HG03432 (cell line): ENCODE data around the gene PRKAR1B.
"Not testable (repeated sequence)": the region's sequence is repeated elsewhere in the genome, so short reads cannot be mapped to it uniquely, and the experiment has no call there.

Experiments
- ATAC-seq: cut with Tn5 transposase; IDR thresholded peaks from one replicate; pipeline ENCODE4 v1.9.1; 2021; ENCODE audit warnings: mild to moderate bottlenecking, moderate library complexity; ENCODE audit not compliant: unreplicated experiment

Gene PRKAR1B

DNA sequence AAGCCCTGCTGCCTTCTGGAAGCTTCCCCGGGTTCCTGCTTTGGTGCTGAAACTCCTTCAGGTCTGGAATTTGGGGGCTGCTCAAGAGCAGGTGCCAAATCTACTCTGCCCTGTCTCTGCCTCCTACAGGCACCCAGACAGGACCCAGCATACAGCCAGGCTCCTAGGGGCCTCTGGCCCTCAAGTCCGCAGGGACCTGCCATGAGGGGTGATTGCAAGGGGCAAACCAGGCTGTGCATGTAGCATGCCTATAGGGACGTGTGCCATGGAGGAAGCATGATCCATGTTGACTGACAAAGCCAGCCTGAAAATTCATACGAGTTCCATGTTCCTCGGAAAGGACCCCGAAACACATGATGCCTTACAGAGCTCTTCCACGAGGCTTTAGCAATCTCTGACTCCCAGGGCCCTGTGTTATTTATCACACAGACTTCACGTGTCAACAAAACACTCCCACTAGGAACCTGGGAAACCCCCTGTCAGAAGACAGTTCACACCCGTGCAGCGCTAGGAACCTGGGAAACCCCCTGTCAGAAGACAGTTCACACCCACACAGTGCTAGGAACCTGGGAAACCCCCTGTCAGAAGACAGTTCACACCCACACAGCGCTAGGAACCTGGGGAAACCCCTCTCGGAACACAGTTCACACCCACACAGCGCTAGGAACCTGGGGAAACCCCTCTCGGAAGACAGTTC, 75.9 kb downstream of the PRKAR1B start:
- no peak for ATAC-seq

DNA sequence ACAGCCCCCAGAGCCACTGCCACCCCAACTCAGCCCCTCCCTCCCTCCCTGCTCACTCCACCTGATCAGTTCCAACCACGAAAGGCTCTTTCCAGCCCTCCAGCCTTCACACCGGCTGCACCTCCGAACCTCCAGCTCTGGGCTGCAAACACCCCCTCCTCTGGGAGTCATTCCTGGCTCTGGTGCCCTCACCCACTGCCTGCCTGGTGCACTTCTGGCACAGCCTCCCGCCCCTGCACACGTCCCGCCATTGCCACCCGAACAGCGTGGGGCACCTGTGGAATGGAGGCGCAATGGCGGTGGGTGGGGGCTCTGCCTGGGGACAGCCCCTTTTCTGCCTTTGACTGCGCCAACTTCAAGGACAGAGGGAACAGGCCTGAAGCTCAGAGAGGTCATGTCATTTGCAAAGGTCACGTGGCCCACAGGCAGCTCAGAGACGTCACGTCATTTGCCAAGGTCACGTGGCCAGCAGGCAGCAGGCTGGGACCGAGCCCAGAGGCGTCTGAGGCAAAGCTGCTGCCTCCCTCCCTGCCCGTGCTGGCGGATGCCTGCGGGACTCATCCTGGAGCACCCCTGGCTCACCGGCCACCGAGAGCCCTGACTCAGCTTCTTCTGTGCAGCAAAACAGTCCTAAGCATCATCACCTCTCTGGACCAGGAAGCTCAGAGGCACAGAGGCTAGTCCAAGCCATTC, 76.6 kb downstream of the PRKAR1B start:
- no peak for ATAC-seq

DNA sequence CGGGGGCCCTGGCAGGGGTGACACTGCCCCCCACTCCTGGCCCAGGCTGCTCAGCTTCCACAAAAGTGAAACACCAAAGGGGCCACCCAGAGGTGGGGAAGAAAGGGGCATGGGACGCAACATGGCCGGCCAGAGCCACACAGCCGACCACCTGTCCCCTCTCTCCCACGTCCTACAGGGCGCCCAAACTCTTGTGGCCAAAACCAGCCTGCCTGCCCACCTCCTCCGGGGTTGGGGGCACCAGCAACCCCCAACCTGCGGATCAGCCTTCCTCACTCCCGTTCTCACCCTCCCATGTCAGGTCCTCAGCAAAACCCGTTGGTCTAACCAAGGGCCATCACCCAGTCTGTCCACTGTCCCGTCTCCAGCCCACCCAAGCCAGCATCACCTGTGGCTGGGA, 80.1 kb downstream of the PRKAR1B start:
- ATAC-seq = no peak

DNA sequence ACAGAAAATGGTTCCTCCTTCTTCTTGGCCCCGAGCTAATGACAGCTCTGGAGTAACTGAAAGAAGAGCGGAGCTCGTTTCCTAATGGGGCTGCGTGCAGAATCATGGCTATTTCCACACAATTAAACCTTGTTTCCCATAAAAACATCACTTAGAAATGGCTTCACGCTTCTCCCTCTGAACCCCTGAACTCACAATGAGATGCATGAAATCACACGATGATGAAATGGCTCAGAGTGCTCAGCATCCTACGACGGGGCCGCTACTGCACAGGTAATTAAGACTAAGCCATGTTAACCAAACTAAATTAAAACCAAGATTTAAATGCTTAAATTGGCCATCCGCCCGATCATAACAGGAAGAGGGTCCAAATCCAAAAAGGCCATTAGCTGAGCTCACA, 80.6 kb downstream of the PRKAR1B start:
- no peak for ATAC-seq

GRCh38 chr7:645606-646005, 81.5 kb downstream of the PRKAR1B start:
- no peak for ATAC-seq

- ATAC-seq = no peak
Observed at GRCh38 chr7:644381-645305, 82.4 kb downstream of the PRKAR1B start.

DNA sequence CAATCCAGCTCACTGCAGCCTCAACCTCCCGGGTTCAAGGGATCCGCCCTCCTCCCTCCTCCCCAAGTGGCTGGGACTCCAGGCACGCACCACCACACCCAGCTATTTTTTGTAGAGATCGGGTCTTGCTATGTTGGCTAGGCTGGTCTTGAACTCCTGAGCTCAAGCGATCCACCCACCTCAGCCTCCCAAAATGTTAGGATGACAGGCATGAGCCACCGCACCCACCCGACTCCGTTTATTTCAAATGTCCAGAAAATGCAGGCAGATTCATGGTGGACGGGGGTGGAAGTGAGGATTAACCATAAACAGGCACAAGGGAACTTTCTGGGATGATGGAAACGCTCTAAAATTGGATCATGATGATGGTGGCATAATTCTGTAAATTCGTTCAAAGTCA, 85.1 kb downstream of the PRKAR1B start:
- no peak for ATAC-seq

DNA sequence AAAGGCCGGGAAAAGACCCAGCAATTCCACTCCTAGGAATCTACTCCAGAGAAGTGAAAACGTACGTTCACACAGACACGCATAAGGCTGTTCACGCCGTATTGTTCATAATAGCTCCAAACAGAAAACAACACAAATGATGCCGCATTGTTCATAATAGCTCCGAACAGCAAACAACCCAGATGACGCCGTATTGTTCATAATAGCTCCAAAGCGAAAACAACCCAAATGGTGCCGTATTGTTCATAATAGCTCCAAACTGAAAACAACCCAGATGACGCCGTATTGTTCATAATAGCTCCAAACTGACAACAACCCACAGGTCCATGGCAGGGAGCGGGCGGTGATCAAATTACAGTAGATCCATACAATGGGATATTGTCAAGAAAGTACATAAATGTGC, 85.8 kb downstream of the PRKAR1B start:
- no peak for ATAC-seq

DNA sequence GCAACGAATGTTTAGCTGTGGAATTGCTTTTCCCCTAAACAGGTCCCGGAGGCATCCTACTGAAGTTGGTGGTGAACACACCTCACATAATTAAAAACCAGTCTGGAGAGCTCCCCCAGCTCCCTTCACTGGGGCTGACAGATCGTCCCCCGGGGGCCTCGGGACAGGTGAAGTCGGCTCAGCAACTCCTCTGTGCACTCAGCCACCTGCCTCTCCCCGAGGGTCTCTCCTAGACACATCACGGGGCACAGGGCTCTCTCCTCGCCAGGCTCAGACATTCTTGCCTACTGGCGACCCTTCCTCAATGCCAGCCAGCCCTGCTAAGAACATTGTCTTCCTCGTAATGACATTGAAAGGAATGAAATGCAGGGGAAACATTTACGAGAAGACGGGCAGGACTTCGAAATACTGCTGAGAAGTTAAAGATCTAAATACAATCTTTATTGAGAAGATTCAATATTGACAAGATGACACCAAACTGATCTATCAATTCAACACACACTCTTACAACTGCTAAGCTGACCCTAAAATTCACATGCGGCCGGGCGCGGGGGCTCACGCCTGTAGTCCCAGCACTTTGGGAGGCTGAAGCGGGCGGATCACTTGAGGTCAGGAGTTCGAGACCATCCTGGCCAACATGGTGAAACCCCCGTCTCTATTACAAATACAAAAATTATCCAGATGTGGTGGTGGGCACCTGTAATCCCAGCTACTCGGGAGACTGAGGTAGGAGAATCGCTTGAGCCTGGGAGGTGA, 88.6 kb downstream of the PRKAR1B start:
- ATAC-seq = no peak

DNA sequence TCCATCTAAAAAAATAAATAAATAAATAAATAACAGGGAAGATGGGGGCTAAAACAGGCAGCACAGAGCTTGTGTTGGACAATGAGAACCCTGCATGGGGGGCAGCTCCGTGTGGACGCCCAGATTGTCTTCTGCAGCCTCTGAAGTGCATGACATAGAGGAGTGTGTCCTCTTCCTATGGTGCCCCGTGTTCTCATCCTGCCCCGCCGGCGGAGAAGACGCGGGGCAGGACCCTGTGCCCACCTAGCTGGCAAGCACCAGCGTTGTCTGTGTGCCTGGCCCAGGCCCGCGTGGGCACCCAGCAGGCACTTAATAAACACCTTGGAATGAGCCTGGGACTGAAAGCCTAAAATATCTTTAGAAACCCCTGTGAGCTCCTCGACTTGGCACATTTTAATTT, 89.3 kb downstream of the PRKAR1B start:
- ATAC-seq = no peak

DNA sequence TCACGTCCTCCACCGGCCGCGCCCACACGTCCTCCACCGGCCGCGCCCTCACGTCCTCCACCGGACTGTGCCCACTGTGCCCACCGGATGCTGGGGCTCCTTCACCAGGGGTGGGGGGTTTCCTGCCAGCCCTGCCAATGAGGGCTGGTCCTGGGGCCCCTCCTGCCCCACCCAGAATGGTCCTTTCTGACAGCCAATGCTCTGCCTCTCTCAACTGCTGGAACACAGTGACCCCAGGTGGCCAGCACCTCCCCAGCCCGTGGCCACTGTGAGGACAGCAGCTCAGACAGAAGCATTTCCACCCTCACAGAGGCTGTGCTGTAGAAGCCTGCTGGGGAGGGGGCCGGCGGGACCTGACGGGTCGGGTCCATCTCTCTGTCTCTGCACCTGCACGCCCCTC, 90.7 kb downstream of the PRKAR1B start:
- no peak for ATAC-seq

GRCh38 chr7:635687-636382, 91.2 kb downstream of the PRKAR1B start:
- ATAC-seq = not testable (repeated sequence)

DNA sequence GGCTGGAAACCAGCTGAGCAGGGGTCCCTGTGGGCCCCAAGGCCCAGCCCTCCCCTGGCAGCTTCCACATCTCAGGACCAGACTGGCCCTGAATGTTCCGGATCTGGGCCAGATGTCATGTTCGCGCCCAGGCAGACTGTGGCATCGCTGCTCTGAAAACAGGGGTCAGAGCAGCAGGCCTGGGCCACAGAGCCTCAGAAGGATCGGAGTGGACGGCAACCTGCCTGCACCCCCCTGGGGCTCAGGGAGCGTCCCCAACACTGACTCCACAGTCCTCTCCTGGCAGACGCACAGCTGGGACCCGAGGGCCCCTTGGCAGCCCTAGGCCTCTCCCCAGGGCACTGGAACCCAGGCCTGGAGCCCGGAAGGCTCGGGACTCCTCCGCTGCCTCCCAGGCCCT, 91.9 kb downstream of the PRKAR1B start:
- ATAC-seq = no peak

DNA sequence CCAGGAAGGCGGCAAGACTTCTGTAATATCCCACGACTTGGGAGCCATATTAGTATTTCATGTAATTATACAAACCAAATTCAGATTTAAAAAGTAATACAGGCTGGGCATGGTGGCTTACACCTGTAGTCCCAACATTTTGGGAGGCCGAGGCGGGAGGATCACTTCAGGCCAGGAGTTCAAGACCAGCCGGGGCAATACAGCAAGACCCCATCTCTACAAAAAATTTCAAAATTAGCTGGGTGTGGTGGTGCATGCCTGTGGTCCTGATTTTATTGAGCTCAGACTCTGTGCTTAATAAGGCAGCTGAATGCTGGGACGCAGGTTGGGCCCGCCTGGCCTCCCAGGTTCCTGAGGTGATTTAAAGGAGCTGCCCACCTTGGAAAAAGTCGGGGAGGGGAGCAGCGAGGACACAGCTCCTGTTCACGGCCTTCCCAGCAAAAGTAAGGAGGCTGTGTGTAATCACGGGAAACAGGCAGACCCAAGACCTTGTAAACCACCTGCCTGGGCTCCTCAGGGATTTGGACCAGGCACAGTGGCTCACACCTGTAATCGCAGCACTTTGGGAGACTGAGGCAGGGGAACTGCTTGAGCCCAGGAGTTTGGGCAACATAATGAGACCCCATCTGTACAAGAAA, 93.6 kb downstream of the PRKAR1B start:
- ATAC-seq = no peak

GRCh38 chr7:632831-633210, 94.3 kb downstream of the PRKAR1B start:
- ATAC-seq = no peak

DNA sequence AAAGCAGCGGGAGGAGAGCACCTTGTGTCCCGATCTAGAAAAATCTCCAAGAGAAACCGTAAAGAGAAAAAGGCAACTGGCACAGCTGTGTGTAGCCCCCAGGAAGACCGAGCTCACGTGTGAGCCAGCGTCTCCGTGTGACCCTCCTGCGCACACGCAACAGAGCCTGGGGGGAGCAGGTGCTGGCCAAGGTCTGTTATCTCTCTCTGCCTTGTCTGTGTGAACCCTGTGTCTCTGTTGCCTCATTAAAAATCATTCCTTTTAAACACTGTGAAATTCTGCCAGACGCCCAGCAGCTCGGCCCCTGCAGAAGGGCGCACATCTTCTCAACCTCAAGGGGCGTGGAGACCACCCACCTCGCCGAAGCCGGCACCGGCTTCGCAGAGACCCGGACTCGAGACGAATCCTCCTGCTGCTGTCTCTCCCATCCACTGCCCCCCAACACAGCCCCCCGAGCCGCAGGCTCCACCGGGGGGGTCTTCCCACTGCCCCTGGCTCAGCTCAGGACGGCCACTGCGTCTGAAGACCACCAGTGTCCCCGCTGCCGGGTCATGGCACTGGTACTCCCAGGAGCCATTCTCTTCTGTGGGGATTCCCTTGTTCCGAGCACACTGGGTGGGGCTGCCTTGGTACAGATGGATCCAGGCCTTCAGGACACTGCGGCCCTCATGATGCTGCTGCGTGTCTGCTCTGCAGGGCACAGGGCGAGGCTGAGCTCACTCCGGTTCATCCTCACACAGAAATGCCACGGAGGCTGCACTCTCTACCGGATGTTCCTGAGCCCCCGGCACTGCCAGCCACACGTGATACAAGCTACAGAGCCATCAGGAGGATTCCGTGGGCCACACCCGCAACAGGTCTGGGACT, 94.9 kb downstream of the PRKAR1B start:
- ATAC-seq = no peak

- ATAC-seq = no peak
Observed at GRCh38 chr7:631291-631711, 95.8 kb downstream of the PRKAR1B start.

DNA sequence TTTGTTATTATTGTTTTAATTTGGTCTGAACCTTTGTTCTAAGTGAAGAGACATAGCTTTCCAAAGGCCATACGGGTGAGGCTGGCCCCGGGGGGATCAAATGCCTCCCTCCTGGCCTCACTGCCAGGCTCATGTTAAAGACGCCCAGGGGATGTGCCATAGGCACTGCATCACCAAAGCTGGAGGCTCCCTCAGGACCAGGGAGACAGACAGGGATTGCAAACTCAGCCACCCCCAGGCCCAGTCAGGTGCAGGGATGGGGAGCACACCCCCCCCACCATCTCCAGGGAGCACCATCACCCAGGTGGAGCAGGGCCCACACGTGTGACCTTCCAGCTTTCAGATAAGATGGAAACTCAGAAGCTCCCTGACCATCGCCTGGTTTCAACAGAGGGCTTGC, 96.5 kb downstream of the PRKAR1B start:
- ATAC-seq = no peak

DNA sequence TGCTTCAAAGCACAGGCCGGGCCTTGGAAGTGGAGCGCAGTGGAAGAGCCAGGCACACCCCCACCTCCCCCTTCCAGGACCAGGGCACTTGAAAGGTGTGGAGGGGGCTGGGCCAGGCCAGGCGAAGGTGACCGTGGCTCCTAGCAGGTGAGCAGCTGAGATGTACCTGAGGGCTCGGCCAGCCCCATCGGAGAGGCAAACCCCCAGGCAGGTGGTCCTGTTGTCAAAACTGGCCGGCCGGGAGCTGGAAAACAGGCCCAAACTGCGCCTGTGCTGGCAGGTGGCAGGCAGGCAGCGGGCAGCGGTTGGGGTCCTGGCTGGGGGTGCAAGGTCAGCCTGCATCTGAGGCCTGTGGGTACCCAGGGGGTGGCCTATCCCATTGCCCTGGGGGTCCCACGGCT, 97.0 kb downstream of the PRKAR1B start:
- ATAC-seq = no peak
